KBM-7 (cell line): ENCODE measurements around the gene SHISA5.
A peak's percentile ranks its signal among the peaks of the same experiment; 100 is the strongest.
"Not testable (repeated sequence)": the region's sequence is repeated elsewhere in the genome, so short reads cannot be mapped to it uniquely, and the experiment has no call there.

Experiments
- DNase-seq: peaks from one replicate; pipeline ENCODE4 v3.0.0-alpha.2; 2015
- in situ Hi-C: fragments of 300-500 bp; cut with MboI; formaldehyde crosslinking; loops from 2 replicates; pipeline ENCODE4 v1.14.3; 2020; ENCODE audit warnings: low sequenced_read_pairs, low pct_unique_long_range_greater_than_20kb, mixed read lengths

SHISA5 gene

GRCh38 chr3:48482822-48483221 is 21.2 kb downstream of the SHISA5 start:
- DNase-seq, in situ Hi-C loops: not testable (repeated sequence)

- in situ Hi-C loops, DNase-seq: not testable (repeated sequence)
Measured at GRCh38 chr3:48480891-48481290, 23.1 kb downstream of the SHISA5 start.

DNA sequence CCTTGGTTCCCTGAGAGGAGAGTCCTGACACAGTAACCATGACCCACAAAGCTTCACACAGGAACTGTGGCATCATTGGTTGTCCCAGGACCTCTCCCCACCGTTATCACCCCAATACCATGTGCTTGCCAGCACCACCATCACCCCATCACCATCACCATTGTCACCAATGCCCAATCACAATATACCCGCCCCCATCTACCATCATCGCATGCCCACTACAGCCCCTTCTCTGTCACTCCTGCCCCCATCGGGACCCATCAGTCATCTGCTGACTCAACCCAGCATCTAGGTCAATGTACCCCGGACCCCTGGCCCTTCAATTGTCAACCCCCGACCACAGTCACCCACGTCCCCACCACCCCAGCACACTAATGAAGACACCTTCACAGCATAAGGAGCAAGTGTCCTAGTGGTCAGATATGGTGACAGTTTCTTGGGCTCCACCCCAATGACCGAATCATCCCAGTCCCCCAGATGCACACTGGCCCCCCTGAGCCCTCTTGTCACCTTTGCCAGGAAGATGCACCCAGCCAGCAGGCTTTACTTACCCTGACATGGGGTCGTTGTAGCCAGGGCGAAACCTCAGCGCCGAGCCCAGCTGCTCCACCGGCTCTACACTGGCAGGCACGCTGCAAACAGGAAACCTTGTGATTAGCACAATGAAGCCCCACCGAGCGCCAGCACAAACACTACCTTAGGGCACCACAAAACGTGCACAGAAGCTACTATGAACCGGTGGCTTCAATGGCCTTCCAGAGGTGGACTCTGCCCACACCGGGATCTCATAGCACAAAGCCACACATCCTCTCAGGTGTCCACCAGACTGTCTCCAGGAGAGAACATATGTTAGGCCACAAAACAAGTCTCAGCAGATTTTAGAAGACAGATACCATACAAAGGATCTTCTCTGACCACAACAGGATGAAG is 25.1 kb downstream of the SHISA5 start:
- peak; percentile 49 for DNase-seq
- in situ Hi-C loops, result no loop called here

GRCh38 chr3:48477959-48478520 is 25.9 kb downstream of the SHISA5 start:
- in situ Hi-C loops, result no loop called here
- no peak for DNase-seq

DNA sequence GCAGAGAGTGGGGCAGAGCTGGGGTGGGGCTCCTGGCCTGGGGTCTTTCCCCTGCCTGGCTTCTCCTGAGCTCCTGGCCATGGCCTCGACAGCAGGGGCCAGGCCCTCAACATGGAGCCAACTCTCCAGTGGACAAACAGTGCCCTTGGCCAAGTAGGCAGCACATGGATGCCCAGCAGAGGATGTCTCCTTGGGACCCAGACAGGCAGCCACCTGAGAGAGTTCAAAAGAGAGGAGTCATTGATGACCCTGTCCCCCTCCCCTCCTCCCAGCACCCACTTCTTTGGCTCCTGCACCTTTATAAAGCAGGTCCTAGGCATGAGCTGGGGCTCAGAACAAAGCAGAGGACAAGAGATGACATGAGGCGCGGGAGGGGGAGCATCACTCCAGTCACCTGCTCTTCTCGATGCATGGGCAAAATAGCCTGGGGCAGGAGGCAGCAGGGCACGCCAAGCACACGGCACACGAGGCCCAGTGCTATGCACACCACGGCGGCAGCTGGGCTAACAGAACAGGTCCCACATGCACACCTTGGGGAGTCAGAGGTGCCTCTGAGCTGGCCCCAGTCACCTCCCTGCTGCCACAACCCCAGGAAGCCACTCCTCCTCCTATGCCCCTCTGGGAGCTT is 27.4 kb downstream of the SHISA5 start:
- no peak for DNase-seq
- in situ Hi-C loops, result no loop called here

DNA sequence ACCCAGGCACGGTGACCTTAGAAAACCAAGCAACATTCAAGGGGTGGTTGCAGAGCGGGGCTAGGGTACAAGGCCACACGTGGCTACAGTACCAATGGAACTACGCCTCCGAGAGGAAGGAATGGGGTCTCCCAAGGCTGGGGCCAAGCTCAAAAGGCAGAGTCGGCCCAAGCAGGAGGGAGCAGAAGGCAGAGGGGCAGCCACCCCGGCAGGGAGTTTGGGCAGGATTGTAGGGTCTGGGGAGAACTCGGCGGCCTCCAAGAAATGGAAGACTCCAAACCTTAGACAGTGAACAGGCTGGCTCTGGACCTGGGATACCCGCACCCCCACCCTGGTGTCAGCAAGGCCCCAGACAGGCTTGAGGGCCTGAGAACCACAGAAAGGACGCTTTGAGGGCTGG is 28.8 kb downstream of the SHISA5 start:
- in situ Hi-C loops, result no loop called here

DNA sequence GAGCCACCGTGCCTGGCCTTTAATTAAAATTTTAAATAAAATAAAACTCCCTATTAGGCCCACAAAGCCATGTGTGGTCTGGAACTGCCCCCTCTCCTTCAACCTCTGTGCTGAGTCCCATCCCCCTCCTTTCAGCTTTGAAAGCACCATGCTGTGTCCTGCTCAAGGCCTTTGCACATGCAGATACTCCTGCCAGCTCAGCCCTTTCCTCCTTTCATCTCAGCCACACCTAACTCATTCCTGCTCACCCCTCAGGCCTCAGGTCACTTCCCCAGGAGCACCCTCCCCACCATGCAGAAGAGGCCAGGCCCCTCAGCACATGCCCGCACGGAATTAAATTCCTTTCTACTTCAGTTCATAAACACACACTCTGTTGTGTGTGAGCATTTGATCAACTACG is 29.4 kb downstream of the SHISA5 start:
- in situ Hi-C loops, result no loop called here
- DNase-seq, result no peak

More for the DNA sequence above, 28.8 kb downstream of the SHISA5 start:
- no peak for DNase-seq

DNA sequence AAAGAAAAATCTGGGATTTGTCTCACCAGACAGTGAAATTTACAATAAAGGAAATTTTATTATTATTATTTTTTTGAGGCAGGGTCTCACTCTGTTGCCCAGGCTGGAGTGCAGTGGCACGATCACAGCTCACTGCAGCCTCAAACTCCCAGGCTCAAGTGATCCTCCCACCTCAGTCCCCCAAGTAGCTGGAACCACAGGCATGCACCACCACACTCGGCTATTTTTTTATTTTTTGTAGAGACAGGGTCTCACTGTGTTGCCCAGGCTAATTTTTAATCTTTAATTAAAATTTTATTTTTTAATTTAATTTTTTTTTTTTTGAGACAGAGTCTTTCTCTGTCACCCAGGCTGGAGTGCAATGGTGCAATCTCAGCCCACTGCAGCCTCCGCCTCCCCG is 29.9 kb downstream of the SHISA5 start:
- DNase-seq, in situ Hi-C loops: not testable (repeated sequence)

DNA sequence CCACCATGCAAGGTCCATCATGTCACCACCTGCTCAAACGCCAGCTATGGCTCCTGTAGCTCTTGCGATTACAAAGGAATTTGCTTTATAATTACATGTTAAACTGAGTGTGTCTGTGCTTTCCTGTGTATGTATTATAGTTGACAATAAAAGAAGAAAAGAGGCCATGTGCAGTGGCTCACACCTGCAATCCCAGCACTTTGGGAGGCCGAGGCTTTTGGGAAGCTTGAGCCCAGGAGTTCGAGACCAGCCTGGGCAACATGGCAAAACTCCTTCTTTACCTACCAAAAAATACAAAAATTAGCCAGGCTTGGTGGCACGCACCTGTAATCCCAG is 30.4 kb downstream of the SHISA5 start:
- no peak for DNase-seq
- in situ Hi-C loops, result no loop called here

DNA sequence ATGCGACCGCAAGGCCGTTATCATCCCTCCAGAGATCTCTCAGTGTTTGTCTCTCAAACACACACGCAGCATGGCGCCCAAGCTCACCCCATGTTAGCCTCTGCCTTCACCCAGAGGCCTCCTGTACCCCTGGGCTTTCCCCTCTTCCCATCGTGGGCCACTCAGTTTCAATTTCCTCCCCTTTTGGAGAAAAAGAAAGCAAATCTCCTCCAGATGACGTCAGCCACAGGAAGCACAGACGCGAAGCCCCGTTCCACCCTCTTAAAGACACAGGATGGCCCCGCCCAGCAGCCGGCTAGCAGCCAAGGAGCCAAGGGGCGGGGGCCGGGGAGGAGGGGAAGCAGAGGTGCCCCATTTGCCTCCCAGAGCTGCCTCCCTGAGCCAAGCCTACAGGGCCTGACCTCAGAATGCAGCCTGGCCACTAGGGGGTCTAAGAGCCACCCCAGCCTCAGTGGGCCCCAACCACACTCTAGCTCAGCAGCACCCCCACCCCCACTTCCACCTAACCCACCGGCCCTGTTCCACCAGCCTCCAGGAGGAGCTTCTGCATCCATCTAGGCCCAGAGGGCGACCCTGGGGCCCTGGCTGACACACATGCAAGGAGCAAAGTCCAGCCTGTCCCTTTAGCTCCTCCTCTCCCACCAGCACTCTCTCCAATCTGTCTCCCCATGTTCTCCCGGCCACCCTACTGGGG is 30.9 kb downstream of the SHISA5 start:
- peak; percentile 96 for DNase-seq
- in situ Hi-C loops, result no loop called here

DNA sequence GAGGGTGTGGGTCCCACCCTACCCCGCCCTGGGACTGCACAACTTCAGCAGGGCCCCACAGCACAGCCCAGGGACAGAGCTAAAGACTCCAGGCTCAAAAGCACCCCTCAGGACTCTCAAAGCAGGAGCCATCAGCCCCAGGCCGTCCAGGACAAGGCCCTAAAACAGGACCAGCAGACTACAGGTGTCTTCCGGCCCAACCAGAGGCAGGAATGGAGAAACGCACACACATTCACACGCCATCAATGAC is 31.4 kb downstream of the SHISA5 start:
- in situ Hi-C loops, result no loop called here
- no peak for DNase-seq

DNA sequence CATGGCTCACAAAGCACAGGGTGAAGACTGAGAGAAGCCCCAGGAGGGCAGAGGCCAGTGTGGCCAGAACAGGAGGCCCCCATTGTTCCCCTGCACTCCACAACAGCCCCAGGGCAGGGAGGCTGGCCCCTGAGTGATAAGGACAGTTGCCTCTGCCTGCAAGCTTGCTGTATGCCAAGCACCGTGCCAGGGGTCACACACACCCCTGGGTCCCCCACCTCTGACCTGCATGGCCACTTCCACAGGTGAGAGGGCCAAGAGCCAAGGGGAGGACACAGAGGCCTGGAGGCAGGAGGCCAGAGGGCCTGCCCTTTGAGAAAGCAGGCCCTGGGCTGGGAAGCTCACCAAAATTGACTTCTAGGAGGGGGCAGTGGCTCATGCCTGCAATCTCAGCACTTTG is 33.7 kb downstream of the SHISA5 start:
- no peak for DNase-seq
- in situ Hi-C loops, result no loop called here

GRCh38 chr3:48469046-48469915 is 34.7 kb downstream of the SHISA5 start:
- no peak for DNase-seq
- in situ Hi-C loops, result no loop called here

- in situ Hi-C loops, result no loop called here
Measured at GRCh38 chr3:48468329-48468731, 35.6 kb downstream of the SHISA5 start.

DNA sequence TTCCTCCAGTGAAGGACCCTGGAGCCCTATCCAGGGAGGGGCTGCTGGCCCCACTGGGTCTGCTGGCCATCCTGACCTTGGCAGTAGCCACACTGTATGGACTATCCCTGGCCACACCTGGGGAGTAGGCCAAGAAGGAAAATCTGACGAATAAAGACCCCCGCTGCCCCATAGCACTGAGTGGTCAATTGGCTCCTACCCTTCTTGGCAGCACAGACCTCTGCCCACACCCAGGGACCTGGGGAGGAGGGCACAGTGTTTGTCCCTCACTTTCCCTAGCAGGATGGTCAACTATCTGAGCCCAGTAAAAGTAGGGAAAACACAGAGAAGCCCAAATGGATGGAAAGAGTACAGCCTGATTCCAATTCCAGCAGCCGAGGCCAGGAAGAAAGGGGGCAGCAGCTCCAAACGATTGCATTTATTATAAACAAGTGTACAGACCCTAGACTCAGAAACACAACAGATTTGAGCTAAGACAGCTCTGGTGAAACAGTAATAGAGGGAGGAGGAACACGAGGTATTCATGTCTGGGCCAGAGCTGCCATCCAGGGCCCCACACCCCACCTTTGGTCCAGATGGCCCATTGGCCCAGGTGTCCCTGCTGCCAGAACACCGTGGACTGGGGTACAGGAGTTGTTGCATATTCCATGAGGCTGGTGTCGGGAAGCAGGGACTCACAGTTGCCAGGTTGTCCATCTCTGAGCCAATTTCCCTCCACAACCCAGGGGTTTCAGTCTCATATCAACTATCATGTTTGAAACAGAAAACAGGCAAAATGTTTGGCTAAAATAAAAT is 36.3 kb downstream of the SHISA5 start:
- no peak for DNase-seq
- in situ Hi-C loops, result no loop called here

More at GRCh38 chr3:48468329-48468731, 35.6 kb downstream of the SHISA5 start:
- DNase-seq, result no peak

DNA sequence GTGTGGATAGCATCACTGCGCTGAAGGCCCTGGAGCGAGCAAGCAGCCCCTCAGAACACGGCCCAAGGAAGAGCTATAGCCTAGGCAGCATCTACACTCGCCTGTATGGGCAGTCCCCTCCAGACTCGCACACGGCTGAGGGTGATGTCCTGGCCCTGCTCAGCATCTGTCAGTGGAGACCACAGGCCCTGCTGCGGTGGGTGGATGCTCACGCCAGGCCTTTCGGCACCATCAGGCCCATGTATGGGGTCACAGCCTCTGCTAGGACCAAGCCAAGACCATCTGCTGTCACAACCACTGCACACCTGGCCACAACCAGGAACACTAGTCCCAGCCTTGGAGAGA is 36.9 kb downstream of the SHISA5 start:
- no peak for DNase-seq
- in situ Hi-C loops, result no loop called here

GRCh38 chr3:48466386-48467109 is 37.4 kb downstream of the SHISA5 start:
- DNase-seq, result no peak
- in situ Hi-C loops, result no loop called here
